Activated naive CD4-positive, alpha-beta T cell treated with anti-CD3 and anti-CD28 coated beads for 36 hours (primary cell): Measurements from ENCODE around the gene PIP4K2A. TPM values are rescaled to one million over a fixed set of nuclear protein-coding genes. Genes with fewer than 3 reads are reported as not detected.

Experiments used
- CTCF ChIA-PET: fragments of 350-600 bp; sonication (Branson Sonifier 250); formaldehyde crosslinking; loops from one replicate; lab custom pipeline; 2021; ENCODE audit warnings: antibody characterized with exemption; lab: Charles Lee
- DNase-seq: peaks from one replicate; pipeline ENCODE4 v3.0.0-alpha.2; 2020
- H3K27ac Mint-ChIP-seq: one replicate; pipeline ENCODE4 v1.8.0; 2021; ENCODE audit warnings: mild to moderate bottlenecking, mixed read lengths
- H3K27me3 Mint-ChIP-seq: one replicate; pipeline ENCODE4 v1.8.0; 2021; ENCODE audit warnings: low read depth, mixed read lengths
- H3K36me3 Mint-ChIP-seq: one replicate; pipeline ENCODE4 v1.8.0; 2021; ENCODE audit warnings: low read depth, mixed read lengths
- H3K4me1 Mint-ChIP-seq: one replicate; pipeline ENCODE4 v1.8.0; 2021; ENCODE audit warnings: low read depth, mixed read lengths
- H3K4me3 Mint-ChIP-seq: one replicate; pipeline ENCODE4 v1.8.0; 2021; ENCODE audit warnings: mild to moderate bottlenecking, moderate library complexity, mixed read lengths
- H3K9me3 Mint-ChIP-seq: one replicate; pipeline ENCODE4 v1.8.0; 2021; ENCODE audit warnings: mixed read lengths
- intact Hi-C: fragments of 100-400 bp; cut with micrococcal nuclease; formaldehyde crosslinking; loops from one replicate; pipeline ENCODE4 v1.15.1; 2023
- total RNA-seq, 2 experiments: library from RNA; stranded (reverse); gene quantifications; one replicate each; pipeline ENCODE4 v1.2.3, GENCODE V29; 2021

The PIP4K2A gene
- total RNA-seq, 2 experiments from 2014 or later, result 68.0 to 74.1 TPM

DNA sequence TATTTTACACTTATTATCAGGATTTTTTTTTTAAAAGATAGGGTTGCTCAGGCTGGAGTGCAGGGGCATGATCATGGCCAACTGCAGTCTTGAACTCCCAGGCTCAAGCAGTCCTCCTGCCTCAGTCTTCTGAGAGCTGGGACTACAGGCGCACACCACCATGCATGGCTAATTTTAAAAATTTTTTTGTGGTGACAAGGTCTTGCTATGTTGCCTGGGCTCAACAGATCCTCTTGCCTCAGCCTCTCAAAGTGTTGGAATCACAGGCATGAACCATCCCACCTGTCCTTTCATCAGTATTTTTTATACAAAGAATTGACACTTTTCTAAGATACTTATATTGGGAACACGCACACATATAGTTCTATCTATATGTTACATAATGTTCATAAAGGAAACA is 99.3 kb downstream of the PIP4K2A start:
- Mint-ChIP-seq H3K9me3 (no peaks in the 10 kb centered on the region), H3K4me3 (no peak overlapping the region), H3K27me3 (no peaks in the 10 kb centered on the region), H3K27ac (peak overlapping the region; percentile 26), H3K4me1 (peaks cover 94% of the 10 kb centered on the region), H3K36me3 (peaks cover 12% of the 10 kb centered on the region)
- CTCF ChIA-PET, result interaction anchor here (0.7 kb wide), 1 partner anchor 76 kb away, joined by 3 read pairs; no protein-coding TSS in a partner anchor
- DNase-seq, result no peak
- intact Hi-C loops, result no loop called here

DNA sequence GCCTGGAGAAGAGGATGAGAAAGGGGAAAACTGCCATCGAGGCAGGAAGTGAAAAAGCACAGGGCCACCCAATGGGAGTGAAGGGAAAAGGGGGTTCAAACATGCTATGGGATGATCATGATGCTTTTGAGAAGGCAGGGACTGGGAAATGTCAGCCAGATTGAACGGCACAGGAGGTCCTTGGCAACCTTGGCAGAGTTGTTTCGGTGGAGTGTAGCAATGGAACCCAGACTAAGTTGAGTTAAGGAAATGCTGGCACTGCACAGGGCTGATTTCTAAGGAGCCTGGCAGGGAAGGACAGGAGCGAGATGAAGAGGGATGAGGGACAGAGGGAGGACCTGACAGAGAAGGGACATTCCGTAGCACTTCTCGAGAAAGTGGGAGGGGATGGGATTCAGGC is 101.4 kb downstream of the PIP4K2A start:
- Mint-ChIP-seq H3K9me3 (no peaks in the 10 kb centered on the region), H3K36me3 (peaks cover 25% of the 10 kb centered on the region), H3K4me3 (no peak overlapping the region), H3K27ac (peak overlapping the region; percentile 76), H3K27me3 (no peaks in the 10 kb centered on the region), H3K4me1 (peaks cover 91% of the 10 kb centered on the region)
- CTCF ChIA-PET, result interaction anchor here (1.5 to 2.5 kb wide), 3 partner anchors 11 to 64 kb away, joined by 4 to 10 read pairs (median 6); no protein-coding TSS in a partner anchor
- intact Hi-C loops, result no loop called here
- DNase-seq, result no peak

DNA sequence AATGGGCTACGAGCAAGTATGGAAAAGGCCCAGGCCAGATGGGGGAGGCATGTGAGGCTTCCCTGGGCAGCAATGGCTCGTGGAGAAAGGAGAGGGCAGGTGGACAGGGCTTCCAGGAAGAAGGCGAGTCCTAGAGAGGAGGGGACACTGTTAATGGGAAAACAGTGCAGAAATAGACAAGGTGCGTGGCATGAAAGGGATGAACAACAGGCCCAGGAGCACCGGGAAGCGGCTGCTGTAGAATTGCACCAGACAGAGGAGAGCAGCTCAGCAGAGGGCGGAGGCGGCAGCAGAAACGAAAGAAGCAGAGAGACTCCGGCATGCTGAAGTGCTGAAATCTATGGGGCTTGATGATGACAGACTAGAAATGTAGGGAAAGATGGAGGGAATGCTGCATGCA is 102.1 kb downstream of the PIP4K2A start:
- Mint-ChIP-seq H3K36me3 (peaks cover 28% of the 10 kb centered on the region), H3K27me3 (no peaks in the 10 kb centered on the region), H3K27ac (peak overlapping the region; percentile 76), H3K4me1 (peaks cover 88% of the 10 kb centered on the region), H3K4me3 (peak overlapping the region; percentile 41), H3K9me3 (no peaks in the 10 kb centered on the region)
- CTCF ChIA-PET, result interaction anchor here (1.2 to 2.5 kb wide), 3 partner anchors 11 to 39 kb away, joined by 3 to 10 read pairs (median 4); no protein-coding TSS in a partner anchor
- peak; percentile 38 for DNase-seq
- intact Hi-C loops, result loop anchor here (1.0 kb wide), 1 partner anchor 71 kb away; no protein-coding TSS in a partner anchor

DNA sequence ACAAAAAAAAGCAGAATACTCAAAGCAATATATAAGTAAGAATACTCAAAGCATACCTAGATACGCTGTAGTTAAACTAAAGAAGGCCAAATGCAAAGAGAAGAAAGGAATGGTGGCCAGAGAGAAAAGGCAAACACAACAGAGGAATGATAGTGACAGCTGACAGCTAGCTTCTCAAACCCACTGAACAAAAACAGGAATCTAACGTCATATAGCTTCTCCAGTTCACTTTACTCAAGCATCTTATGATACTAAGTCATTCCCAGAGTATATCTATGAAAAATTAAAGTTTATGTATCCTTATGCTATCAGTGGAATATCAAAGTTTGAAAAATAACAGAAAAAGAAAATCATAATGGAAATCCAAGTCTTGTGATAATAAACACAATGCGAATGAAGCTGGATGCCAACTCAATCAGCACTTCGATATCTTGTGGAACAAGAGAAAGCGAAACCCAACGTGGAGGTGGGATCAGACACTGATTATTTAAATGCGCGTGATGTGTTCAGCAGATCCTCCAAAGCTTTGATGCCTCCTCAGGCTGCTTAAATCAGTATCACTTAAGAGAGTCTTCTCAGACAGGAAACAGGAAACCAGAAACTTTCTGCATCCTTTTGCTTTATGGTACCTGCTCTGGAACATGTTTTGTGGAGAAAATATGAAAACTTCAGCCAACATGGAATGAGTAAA is 102.8 kb downstream of the PIP4K2A start:
- DNase-seq, result peak; percentile 78
- Mint-ChIP-seq H3K36me3 (peaks cover 32% of the 10 kb centered on the region), H3K4me3 (peak overlapping the region; percentile 41), H3K9me3 (no peaks in the 10 kb centered on the region), H3K4me1 (peaks cover 86% of the 10 kb centered on the region), H3K27me3 (no peaks in the 10 kb centered on the region), H3K27ac (peak overlapping the region; percentile 79)
- CTCF ChIA-PET, result interaction anchor here (0.6 to 2.5 kb wide), 4 partner anchors 12 to 39 kb away, joined by 3 to 10 read pairs (median 4); no protein-coding TSS in a partner anchor
- intact Hi-C loops, result loop anchor here (1.0 kb wide), 4 partner anchors 19 to 103 kb away; partner anchors contain the start of gene PIP4K2A

DNA sequence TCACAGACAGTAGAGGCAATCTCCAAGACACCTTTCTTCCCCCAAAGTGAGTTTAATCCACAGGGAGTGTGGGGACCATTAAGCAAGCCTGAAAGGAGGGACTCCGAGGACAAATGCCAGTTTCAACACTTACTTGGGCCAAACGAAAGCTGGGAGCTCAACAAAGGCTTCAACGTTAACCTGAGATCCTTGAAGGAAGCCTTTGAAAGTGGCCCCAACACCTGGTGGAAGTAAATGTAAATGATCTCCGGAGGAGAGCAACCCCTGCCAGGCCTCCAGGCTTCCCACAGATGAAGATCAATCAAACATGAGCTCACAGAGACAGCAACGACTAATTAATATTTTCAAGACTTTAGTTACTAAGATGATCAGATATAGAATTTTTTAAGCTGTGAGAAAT is 103.8 kb downstream of the PIP4K2A start:
- peaks cover 85% of the 10 kb centered on the region for H3K4me1 Mint-ChIP-seq
- peaks cover 36% of the 10 kb centered on the region for H3K36me3 Mint-ChIP-seq
- CTCF ChIA-PET, result interaction anchor here (0.7 to 2.5 kb wide), 5 partner anchors 11 to 252 kb away, joined by 3 to 10 read pairs (median 3); no protein-coding TSS in a partner anchor
- H3K27ac Mint-ChIP-seq, result peak overlapping the region; percentile 15
- DNase-seq, result no peak
- no peaks in the 10 kb centered on the region for H3K9me3 Mint-ChIP-seq
- H3K27me3 Mint-ChIP-seq, result no peaks in the 10 kb centered on the region
- no peak overlapping the region for H3K4me3 Mint-ChIP-seq
- intact Hi-C loops, result loop anchor here (1.0 kb wide), 3 partner anchors 20 to 104 kb away; partner anchors contain the start of gene PIP4K2A

DNA sequence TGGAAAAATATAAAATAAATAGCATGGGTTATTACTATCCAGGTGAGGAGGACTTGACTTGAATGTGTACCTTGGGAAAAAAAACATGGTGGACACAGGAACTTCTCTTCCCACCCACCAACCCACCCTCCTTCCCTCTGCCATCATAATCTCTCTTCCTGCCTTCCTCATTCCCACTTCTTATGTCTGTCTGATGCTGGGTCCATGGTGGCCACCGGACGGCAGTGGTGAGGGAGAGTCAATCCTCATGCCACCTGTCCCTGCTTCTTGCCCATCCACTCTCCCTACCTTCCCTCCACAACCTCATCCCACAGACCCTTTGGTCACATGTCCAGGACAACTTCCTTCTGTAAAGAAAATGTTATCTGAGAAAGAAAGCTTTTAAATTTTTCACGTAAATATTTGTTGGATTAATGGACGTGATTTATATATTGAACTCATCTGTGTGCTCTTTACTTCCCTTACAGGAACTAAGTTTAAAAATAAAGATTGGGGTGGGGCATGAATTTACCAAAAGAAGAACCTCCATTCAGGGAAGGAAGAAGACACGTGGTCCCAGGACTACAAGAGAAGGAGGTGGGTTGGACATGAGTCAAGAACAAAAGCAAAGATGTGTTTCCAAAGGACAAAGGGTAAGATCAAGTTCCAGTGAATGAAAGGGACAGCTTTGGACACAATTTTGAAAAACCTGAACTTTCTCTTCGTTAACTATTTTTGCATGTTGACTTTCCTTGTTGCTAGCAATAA is 104.5 kb downstream of the PIP4K2A start:
- intact Hi-C loops, result no loop called here
- no peak overlapping the region for H3K4me3 Mint-ChIP-seq

DNA sequence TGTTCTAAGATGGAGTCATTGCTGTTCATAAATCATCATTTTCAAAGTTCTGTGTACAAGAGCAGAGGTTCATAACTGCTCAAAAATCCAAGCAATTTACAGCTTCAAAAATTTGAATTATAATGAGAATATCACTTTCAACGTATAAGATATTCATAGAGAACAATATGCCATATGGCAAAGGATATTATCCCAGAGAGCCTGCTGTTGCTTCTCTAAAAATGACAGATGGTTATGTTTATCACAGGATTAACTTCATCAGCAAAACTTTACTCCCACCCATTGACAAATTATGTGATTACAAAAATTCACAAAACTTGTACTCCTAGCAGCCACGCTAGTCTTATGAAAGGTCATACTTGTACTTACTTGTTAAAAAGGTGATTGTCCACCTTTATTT is 105.1 kb downstream of the PIP4K2A start:
- Mint-ChIP-seq H3K4me1 (peaks cover 86% of the 10 kb centered on the region), H3K4me3 (no peak overlapping the region), H3K36me3 (peaks cover 41% of the 10 kb centered on the region), H3K27me3 (no peaks in the 10 kb centered on the region), H3K27ac (no peak overlapping the region), H3K9me3 (no peaks in the 10 kb centered on the region)
- no peak for DNase-seq
- CTCF ChIA-PET, result no interaction called here
- intact Hi-C loops, result no loop called here

More for the DNA sequence above, 104.5 kb downstream of the PIP4K2A start:
- Mint-ChIP-seq H3K4me1 (peaks cover 85% of the 10 kb centered on the region), H3K9me3 (no peaks in the 10 kb centered on the region), H3K36me3 (peaks cover 41% of the 10 kb centered on the region), H3K27ac (peak overlapping the region; percentile 48), H3K27me3 (no peaks in the 10 kb centered on the region)
- CTCF ChIA-PET, result interaction anchor here (0.7 to 1.4 kb wide), 4 partner anchors 11 to 251 kb away, joined by 3 to 4 read pairs (median 3); no protein-coding TSS in a partner anchor
- DNase-seq, result no peak

DNA sequence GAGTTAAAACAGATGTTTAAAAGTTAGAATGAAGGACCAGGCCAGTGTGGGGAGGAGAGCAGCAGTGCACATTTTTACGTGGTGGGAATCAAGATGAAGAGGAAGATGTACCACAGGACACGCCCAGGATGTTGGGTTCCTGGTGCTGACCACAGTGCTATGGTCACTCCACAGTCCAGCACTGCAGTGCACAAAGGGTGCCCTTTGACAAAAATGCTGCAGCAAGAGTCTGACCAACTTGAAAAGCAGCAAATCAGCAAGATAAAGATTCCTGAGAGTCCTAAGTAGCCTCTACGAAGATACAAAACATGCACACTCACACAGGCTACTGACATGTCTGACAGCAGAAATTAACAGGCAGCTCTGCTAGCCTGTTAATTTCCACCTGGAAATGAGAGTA is 107.1 kb downstream of the PIP4K2A start:
- Mint-ChIP-seq H3K27ac (peak overlapping the region; percentile 62), H3K4me3 (no peak overlapping the region), H3K27me3 (no peaks in the 10 kb centered on the region), H3K9me3 (no peaks in the 10 kb centered on the region), H3K4me1 (peaks cover 71% of the 10 kb centered on the region), H3K36me3 (peaks cover 39% of the 10 kb centered on the region)
- DNase-seq, result no peak
- CTCF ChIA-PET, result no interaction called here
- intact Hi-C loops, result no loop called here

DNA sequence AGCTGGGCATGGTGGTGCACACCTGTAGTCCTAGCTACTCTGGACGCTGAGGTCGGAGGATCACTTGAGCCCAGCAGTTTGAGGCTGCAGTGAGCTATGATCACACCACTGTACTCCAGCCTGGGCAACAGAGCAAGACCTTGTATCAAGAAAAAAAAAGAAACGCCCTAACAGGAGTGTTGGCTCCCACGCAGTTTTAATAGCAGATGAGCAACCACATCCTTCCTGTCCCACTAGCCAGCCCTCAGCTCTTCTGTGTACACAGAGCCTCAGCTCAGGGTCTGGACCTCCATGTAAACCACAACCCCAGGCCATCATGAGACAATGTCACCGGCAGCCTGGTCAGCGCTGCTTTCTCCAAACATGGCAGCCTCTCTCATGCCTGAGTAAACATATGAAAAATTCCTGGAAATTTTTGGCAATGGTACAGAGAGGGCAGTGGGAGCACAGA is 108.2 kb downstream of the PIP4K2A start:
- Mint-ChIP-seq H3K4me1 (peaks cover 70% of the 10 kb centered on the region), H3K27me3 (no peaks in the 10 kb centered on the region), H3K4me3 (no peak overlapping the region), H3K27ac (peak overlapping the region; percentile 61), H3K9me3 (no peaks in the 10 kb centered on the region), H3K36me3 (peaks cover 47% of the 10 kb centered on the region)
- intact Hi-C loops, result no loop called here
- CTCF ChIA-PET, result interaction anchor here (1.8 kb wide), 1 partner anchor 31 kb away, joined by 7 read pairs; no protein-coding TSS in a partner anchor
- peak; percentile 45 for DNase-seq

DNA sequence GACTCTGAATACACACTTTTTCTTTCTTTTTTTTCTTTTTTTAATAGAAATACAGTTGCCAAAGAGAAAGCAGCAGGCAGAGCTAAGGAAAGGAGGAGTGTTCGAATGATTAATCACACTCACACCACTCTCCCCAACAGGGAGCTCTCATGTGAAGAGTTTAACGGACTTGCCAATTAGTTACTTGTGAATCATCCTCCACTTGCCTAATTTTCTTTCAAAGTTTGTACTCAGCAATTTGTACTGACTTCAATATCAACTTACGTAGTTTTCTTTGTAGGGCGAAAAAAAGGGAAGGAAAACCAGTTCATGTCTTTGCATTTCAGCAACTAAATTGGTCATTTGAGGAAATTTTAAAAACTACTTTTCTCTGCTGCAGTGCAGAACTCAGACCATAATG is 109.2 kb downstream of the PIP4K2A start:
- H3K9me3 Mint-ChIP-seq, result no peaks in the 10 kb centered on the region
- no peak overlapping the region for H3K4me3 Mint-ChIP-seq
- H3K27ac Mint-ChIP-seq, result no peak overlapping the region

DNA sequence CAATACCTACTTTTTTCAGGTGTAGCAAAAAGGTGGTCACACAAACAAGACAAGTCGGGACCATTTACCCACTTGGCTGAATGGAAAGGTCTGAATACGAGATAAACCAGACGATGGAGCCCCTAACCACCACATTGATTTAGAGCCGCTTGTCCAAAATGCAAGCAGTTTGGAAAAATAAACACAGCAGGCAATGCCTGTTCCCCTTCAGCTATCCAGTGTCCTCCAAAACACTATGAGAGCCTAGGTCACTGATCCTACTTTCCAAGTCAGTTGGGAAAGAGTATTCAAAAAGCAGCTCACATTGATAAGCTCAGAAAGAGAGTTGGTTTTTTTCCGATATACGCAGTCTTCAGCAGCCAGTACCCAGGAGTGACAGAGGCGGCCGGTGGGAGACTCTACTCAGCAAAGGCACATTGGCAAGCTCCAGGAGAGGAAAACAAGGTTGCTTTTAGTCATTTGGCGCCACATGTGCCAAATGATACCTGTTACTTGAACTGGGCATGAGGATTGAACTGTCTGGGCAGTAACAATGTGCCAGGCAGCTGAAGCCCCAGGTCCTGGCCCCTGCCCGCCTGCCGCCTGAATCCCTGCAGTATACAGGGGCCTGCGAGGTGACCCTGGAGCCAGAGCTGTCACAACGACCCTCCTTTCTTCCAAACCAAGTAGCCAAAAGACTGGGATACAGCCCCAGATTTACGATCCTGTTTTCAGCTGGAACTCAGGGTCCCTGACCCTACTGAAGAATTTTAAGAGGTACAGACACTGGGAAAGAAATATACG is 109.8 kb downstream of the PIP4K2A start:
- Mint-ChIP-seq H3K27ac (no peak overlapping the region), H3K4me3 (no peak overlapping the region), H3K9me3 (no peaks in the 10 kb centered on the region), H3K27me3 (no peaks in the 10 kb centered on the region), H3K4me1 (peaks cover 71% of the 10 kb centered on the region), H3K36me3 (peaks cover 36% of the 10 kb centered on the region)
- DNase-seq, result no peak
- intact Hi-C loops, result no loop called here
- CTCF ChIA-PET, result no interaction called here

More for the DNA sequence above, 109.2 kb downstream of the PIP4K2A start:
- Mint-ChIP-seq H3K4me1 (peaks cover 70% of the 10 kb centered on the region), H3K36me3 (peaks cover 41% of the 10 kb centered on the region), H3K27me3 (no peaks in the 10 kb centered on the region)
- intact Hi-C loops, result no loop called here
- CTCF ChIA-PET, result interaction anchor here (1.8 kb wide), 1 partner anchor 30 kb away, joined by 7 read pairs; no protein-coding TSS in a partner anchor
- no peak for DNase-seq
